C4-2B (cell line): Measurements from ENCODE around the gene JARID2.

Experiments used
- ZFX ChIP-seq: fragments of 450-650 bp; IDR thresholded peaks from 2 replicates; pipeline ENCODE4 v1.6.1; 2017
- TF ChIP-seq, protein P1 (sequence below): fragments of 450-650 bp; conservative IDR thresholded peaks from 2 replicates; pipeline ENCODE4 v1.5.1; 2017; ENCODE audit warnings: mild to moderate bottlenecking

DNA sequence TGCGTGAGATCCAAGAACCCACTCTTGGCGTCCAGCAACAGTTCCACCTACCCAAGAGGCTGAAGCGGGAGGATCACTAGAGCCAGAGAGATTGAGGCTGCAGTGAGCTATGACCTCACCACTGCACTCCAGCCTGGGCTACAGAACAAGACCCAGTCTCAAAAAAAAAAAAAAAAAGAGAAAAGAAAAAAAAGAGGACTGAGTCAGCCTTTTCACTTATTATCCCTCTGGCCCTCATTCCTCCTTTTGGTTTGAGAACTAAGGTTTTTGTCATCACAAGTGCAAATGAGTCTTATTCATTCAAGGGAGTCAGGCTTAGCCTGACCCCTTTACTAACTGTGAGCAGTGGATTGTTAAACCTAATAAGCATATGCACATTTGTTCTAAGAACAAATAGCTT, 37.9 kb upstream of the JARID2 start:
- TF ChIP-seq, protein P1, sequence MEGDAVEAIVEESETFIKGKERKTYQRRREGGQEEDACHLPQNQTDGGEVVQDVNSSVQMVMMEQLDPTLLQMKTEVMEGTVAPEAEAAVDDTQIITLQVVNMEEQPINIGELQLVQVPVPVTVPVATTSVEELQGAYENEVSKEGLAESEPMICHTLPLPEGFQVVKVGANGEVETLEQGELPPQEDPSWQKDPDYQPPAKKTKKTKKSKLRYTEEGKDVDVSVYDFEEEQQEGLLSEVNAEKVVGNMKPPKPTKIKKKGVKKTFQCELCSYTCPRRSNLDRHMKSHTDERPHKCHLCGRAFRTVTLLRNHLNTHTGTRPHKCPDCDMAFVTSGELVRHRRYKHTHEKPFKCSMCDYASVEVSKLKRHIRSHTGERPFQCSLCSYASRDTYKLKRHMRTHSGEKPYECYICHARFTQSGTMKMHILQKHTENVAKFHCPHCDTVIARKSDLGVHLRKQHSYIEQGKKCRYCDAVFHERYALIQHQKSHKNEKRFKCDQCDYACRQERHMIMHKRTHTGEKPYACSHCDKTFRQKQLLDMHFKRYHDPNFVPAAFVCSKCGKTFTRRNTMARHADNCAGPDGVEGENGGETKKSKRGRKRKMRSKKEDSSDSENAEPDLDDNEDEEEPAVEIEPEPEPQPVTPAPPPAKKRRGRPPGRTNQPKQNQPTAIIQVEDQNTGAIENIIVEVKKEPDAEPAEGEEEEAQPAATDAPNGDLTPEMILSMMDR, result no peak
- no peak for TF ChIP-seq ZFX
